Stimulated activated naive CD4-positive, alpha-beta T cell (primary cell): ENCODE data around the gene NPY1R.

Source experiments
- DNase-seq, 6 experiments: peaks; one replicate each; lab custom pipeline; 2025; lab: John Stamatoyannopoulos, UW

The NPY1R gene

DNA sequence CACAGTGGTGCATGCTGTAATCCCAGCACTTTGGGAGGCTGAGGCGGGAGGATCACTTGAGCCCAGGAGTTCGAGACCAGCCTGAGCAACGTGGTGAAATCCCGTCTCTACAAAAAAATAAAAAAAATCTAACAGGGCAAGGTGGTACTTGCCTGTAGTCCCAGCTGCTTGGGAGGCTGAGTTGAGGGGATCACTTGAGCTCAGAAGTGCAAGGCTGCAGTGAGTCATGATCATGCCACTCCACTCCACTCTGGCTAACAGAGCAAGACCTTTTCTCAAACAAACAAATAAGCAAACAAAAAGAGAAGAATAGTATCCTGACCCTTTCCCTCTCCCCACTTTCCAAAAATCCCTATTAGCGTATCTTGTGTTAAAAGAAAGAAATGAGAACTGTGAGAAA, 52.7 kb downstream of the NPY1R start:
- DNase-seq: no peak

DNA sequence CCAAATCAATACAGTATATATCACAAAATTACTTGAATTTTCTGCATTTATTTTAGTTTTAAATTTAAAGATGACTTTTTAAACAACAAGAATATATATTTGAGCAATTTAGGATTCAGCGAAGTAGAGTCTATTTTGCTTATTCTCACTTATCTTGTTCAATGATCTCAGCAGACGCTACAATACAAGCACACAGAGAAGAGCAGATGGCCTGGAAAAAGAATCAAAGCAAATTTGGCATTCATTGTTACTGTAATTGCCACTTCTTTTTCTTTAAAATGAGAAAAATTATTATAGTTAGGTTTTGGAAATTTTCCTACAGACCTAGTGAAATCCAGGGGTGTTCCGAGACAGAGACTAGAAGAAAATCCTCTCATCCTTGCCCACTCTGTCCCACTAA, 57.5 kb downstream of the NPY1R start:
- DNase-seq: no peak
